ENCODE results near the gene CNOT3. TPM values are rescaled to one million over a fixed set of nuclear protein-coding genes. Genes with fewer than 3 reads are reported as not detected.
A peak's percentile ranks its signal among the peaks of the same experiment; 100 is the strongest.
"Not testable (repeated sequence)": the region's sequence is repeated elsewhere in the genome, so short reads cannot be mapped to it uniquely, and the experiment has no call there.

CNOT3 gene
- total and polyA plus RNA-seq, 7 experiments from 2014 or later: 10.1 to 84.6 (median 41.2) TPM

- POLR2A ChIA-PET: no interaction called here
- ATAC-seq (no peak), DNase-seq (no peak)
- CTCF ChIA-PET: interaction anchor here (0.6 kb wide), 1 partner anchor 9 kb away, joined by 3 read pairs; no protein-coding TSS in a partner anchor
- H3K27me3 ChIP-seq (ENCODE audit: control insufficient read depth in 2 of 2, insufficient read depth in 2 of 2, low read length in 2 of 2): no peaks in the 10 kb centered on the region
- intact Hi-C loops (cut with micrococcal nuclease): no loop called here
- H3K4me1 Mint-ChIP-seq: peaks cover 0 to 7% (median 0%) of the 10 kb centered on the region in 7 donors
- H3K27ac Mint-ChIP-seq: peak overlapping the region in 1 of 9 donors; percentile 49
- H3K27me3 Mint-ChIP-seq: no peaks in the 10 kb centered on the region
- H3K4me3 ChIP-seq (ENCODE audit: low read length): no peak overlapping the region
- H3K27ac ChIP-seq (ENCODE audit: low read depth, low read length): no peak overlapping the region
- H3K4me1 ChIP-seq (ENCODE audit: control insufficient read depth in 2 of 2, insufficient read depth in 2 of 2, low read length in 2 of 2): no peaks in the 10 kb centered on the region
- H3K4me3 Mint-ChIP-seq: no peak overlapping the region
- no peaks in the 10 kb centered on the region for H3K9me3 ChIP-seq (ENCODE audit: control insufficient read depth in 2 of 3, low read length in 3 of 3)
- peaks cover 0 to 17% (median 5%) of the 10 kb centered on the region in 5 donors for H3K36me3 Mint-ChIP-seq
- H3K36me3 ChIP-seq (ENCODE audit: control insufficient read depth in 2 of 3, insufficient read depth in 3 of 3, low read length in 3 of 3): peaks cover 0 to 18% (median 2%) of the 10 kb centered on the region in 3 experiments
- H3K9me3 Mint-ChIP-seq: no peaks in the 10 kb centered on the region
Observed at GRCh38 chr19:54179262-54179852, 41.8 kb downstream of the CNOT3 start.

DNA sequence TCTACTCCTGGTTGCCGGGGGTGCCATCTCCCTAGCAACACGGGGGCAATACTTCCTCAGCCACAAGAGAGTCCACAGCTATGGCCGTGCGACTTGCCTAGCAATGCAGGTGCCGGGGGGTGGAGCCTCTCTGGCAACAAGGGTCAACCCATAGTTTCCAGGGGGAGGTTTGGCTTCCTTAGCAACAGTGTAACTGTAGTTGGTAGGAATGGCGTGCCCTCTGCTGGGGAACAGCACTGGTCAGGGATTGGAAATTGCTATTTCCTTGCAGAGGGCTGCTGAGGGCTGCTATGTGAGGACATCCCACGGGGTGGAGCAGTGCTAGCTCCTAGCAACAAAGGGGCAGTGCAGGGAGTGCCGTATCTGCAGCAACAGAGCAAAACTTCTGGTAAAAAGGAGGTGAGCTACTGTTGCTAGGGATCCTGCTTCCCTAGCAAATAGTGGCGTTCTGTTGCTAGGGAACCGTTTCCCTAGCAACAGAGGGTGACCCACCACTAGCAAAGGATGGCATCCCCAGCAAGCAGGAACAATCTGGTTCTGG, 42.4 kb downstream of the CNOT3 start:
- CTCF ChIA-PET: no interaction called here
- intact Hi-C loops (cut with micrococcal nuclease): no loop called here
- no peak overlapping the region for H3K27ac ChIP-seq (ENCODE audit: low read depth, low read length)
- Mint-ChIP-seq H3K4me3 (no peak overlapping the region), H3K36me3 (peaks cover 0 to 17% (median 5%) of the 10 kb centered on the region in 5 donors), H3K9me3 (no peaks in the 10 kb centered on the region), H3K27ac (no peak overlapping the region), H3K27me3 (no peaks in the 10 kb centered on the region), H3K4me1 (peaks cover 0 to 2% (median 0%) of the 10 kb centered on the region in 7 donors)
- H3K9me3 ChIP-seq (ENCODE audit: control insufficient read depth in 2 of 3, low read length in 3 of 3): no peaks in the 10 kb centered on the region
- no peaks in the 10 kb centered on the region for H3K27me3 ChIP-seq (ENCODE audit: control insufficient read depth in 2 of 2, insufficient read depth in 2 of 2, low read length in 2 of 2)
- ATAC-seq (peak; percentile 64), DNase-seq (no peak)
- H3K36me3 ChIP-seq (ENCODE audit: control insufficient read depth in 2 of 3, insufficient read depth in 3 of 3, low read length in 3 of 3): peaks cover 0 to 18% (median 2%) of the 10 kb centered on the region in 3 experiments
- POLR2A ChIA-PET: no interaction called here
- no peaks in the 10 kb centered on the region for H3K4me1 ChIP-seq (ENCODE audit: control insufficient read depth in 2 of 2, insufficient read depth in 2 of 2, low read length in 2 of 2)
- H3K4me3 ChIP-seq (ENCODE audit: low read length): no peak overlapping the region

GRCh38 chr19:54180691-54181091, 43.1 kb downstream of the CNOT3 start:
- peaks cover 0 to 3% (median 0%) of the 10 kb centered on the region in 7 donors for H3K4me1 Mint-ChIP-seq
- Histone ChIP-seq H3K4me3 (ENCODE audit: low read length) (no peak overlapping the region), H3K27me3 (ENCODE audit: control insufficient read depth in 2 of 2, insufficient read depth in 2 of 2, low read length in 2 of 2) (no peaks in the 10 kb centered on the region), H3K36me3 (ENCODE audit: control insufficient read depth in 2 of 3, insufficient read depth in 3 of 3, low read length in 3 of 3) (peaks cover 0 to 18% (median 2%) of the 10 kb centered on the region in 3 experiments), H3K9me3 (ENCODE audit: control insufficient read depth in 2 of 3, low read length in 3 of 3) (no peaks in the 10 kb centered on the region), H3K4me1 (ENCODE audit: control insufficient read depth in 2 of 2, insufficient read depth in 2 of 2, low read length in 2 of 2) (no peaks in the 10 kb centered on the region), H3K27ac (ENCODE audit: low read depth, low read length) (no peak overlapping the region)
- intact Hi-C loops (cut with micrococcal nuclease): no loop called here
- ChIA-PET POLR2A (no interaction called here), CTCF (no interaction called here)
- DNase-seq (no peak), ATAC-seq (no peak)
- no peak overlapping the region for H3K4me3 Mint-ChIP-seq
- H3K27ac Mint-ChIP-seq: no peak overlapping the region
- no peaks in the 10 kb centered on the region for H3K9me3 Mint-ChIP-seq
- no peaks in the 10 kb centered on the region for H3K27me3 Mint-ChIP-seq
- peaks cover 0 to 21% (median 5%) of the 10 kb centered on the region in 5 donors for H3K36me3 Mint-ChIP-seq

- peaks cover 0 to 22% (median 5%) of the 10 kb centered on the region in 5 donors for H3K36me3 Mint-ChIP-seq
- H3K36me3 ChIP-seq (ENCODE audit: control insufficient read depth in 2 of 3, insufficient read depth in 3 of 3, low read length in 3 of 3): peaks cover 0 to 12% (median 2%) of the 10 kb centered on the region in 3 experiments
- ATAC-seq; H3K4me1 ChIP-seq (ENCODE audit: control insufficient read depth in 2 of 2, insufficient read depth in 2 of 2, low read length in 2 of 2); H3K27me3 Mint-ChIP-seq; H3K27ac ChIP-seq (ENCODE audit: low read depth, low read length); intact Hi-C loops (cut with micrococcal nuclease); H3K4me3 Mint-ChIP-seq; CTCF ChIA-PET; H3K27me3 ChIP-seq (ENCODE audit: control insufficient read depth in 2 of 2, insufficient read depth in 2 of 2, low read length in 2 of 2); DNase-seq; H3K9me3 ChIP-seq (ENCODE audit: control insufficient read depth in 2 of 3, low read length in 3 of 3); H3K27ac Mint-ChIP-seq; H3K9me3 Mint-ChIP-seq; H3K4me1 Mint-ChIP-seq; H3K4me3 ChIP-seq (ENCODE audit: low read length): not testable (repeated sequence)
- POLR2A ChIA-PET: interaction anchor here (1.5 kb wide), 1 partner anchor 24 kb away, joined by 3 read pairs; no protein-coding TSS in a partner anchor
Observed at GRCh38 chr19:54181894-54182293, 44.3 kb downstream of the CNOT3 start.

DNA sequence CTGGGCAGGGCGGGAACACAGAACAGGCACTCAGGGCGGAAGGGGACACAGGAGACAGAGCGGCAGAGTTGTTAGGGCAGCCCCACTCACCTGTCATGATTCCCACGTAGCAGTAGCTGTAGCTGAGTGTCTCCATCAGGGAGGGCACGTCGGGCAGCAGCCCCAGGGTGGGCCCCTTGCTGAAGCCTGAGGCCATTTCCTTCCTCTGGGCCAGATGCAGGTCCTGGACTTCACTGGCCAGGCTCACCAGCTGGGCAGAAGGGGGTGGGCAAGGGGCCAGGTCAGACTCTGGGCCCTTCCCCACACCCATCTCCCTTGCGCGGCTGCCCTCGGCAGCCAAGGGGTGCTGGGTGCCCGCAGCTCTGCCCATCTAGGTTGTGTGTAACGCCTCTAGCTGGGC, 45.9 kb downstream of the CNOT3 start:
- Histone ChIP-seq H3K36me3 (ENCODE audit: control insufficient read depth in 2 of 3, insufficient read depth in 3 of 3, low read length in 3 of 3) (peaks cover 0 to 15% (median 2%) of the 10 kb centered on the region in 3 experiments), H3K4me3 (ENCODE audit: low read length) (no peak overlapping the region), H3K27ac (ENCODE audit: low read depth, low read length) (no peak overlapping the region), H3K9me3 (ENCODE audit: control insufficient read depth in 2 of 3, low read length in 3 of 3) (no peaks in the 10 kb centered on the region), H3K27me3 (ENCODE audit: control insufficient read depth in 2 of 2, insufficient read depth in 2 of 2, low read length in 2 of 2) (no peaks in the 10 kb centered on the region), H3K4me1 (ENCODE audit: control insufficient read depth in 2 of 2, insufficient read depth in 2 of 2, low read length in 2 of 2) (peaks cover 5 to 7% of the 10 kb centered on the region in 2 donors)
- ATAC-seq (no peak), DNase-seq (no peak)
- no peaks in the 10 kb centered on the region for H3K9me3 Mint-ChIP-seq
- ChIA-PET CTCF (no interaction called here), POLR2A (interaction anchor here (0.9 kb wide), 1 partner anchor 25 kb away, joined by 3 read pairs; no protein-coding TSS in a partner anchor)
- H3K4me3 Mint-ChIP-seq: no peak overlapping the region
- H3K4me1 Mint-ChIP-seq: peaks cover 0 to 20% (median 14%) of the 10 kb centered on the region in 7 donors
- H3K27me3 Mint-ChIP-seq: no peaks in the 10 kb centered on the region
- H3K27ac Mint-ChIP-seq: peak overlapping the region in 1 of 9 donors; percentile 21
- peaks cover 0 to 17% (median under 1%) of the 10 kb centered on the region in 5 donors for H3K36me3 Mint-ChIP-seq
- intact Hi-C loops (cut with micrococcal nuclease): no loop called here

- H3K36me3 Mint-ChIP-seq: peaks cover 0 to 9% (median 0%) of the 10 kb centered on the region in 5 donors
- CTCF ChIA-PET: no interaction called here
- peak overlapping the region in 1 of 9 donors; percentile 18 for H3K27ac Mint-ChIP-seq
Observed at GRCh38 chr19:54186351-54186750, 48.8 kb downstream of the CNOT3 start.

More at GRCh38 chr19:54186351-54186750, 48.8 kb downstream of the CNOT3 start:
- Histone ChIP-seq H3K27me3 (ENCODE audit: control insufficient read depth in 2 of 2, insufficient read depth in 2 of 2, low read length in 2 of 2) (no peaks in the 10 kb centered on the region), H3K27ac (ENCODE audit: low read depth, low read length) (no peak overlapping the region), H3K9me3 (ENCODE audit: control insufficient read depth in 2 of 3, low read length in 3 of 3) (no peaks in the 10 kb centered on the region), H3K4me3 (ENCODE audit: low read length) (no peak overlapping the region), H3K4me1 (ENCODE audit: control insufficient read depth in 2 of 2, insufficient read depth in 2 of 2, low read length in 2 of 2) (peaks cover 10 to 12% of the 10 kb centered on the region in 2 donors), H3K36me3 (ENCODE audit: control insufficient read depth in 2 of 3, insufficient read depth in 3 of 3, low read length in 3 of 3) (peaks cover 0 to 9% (median 0%) of the 10 kb centered on the region in 3 experiments)
- ATAC-seq: no peak
- peaks cover 0 to 2% (median 0%) of the 10 kb centered on the region in 11 donors for H3K9me3 Mint-ChIP-seq
- POLR2A ChIA-PET: interaction anchor here (2.6 to 7.0 kb wide), 2 partner anchors 14 to 27 kb away, joined by 11 to 135 read pairs; partner anchors contain the start of genes LENG1 and RPS9
- H3K27me3 Mint-ChIP-seq: peaks cover 0 to 2% (median 0%) of the 10 kb centered on the region in 5 donors
- no peak for DNase-seq
- no peak overlapping the region for H3K4me3 Mint-ChIP-seq
- peaks cover under 1 to 25% (median 22%) of the 10 kb centered on the region in 7 donors for H3K4me1 Mint-ChIP-seq
- intact Hi-C loops (cut with micrococcal nuclease): no loop called here

Measured in naive thymus-derived CD4-positive, alpha-beta T cell (primary cell).